Colonic mucosa (tissue), 4 donors: ENCODE measurements around the gene FLRT1. TPM values are rescaled to one million over a fixed set of nuclear protein-coding genes. Genes with fewer than 3 reads are reported as not detected.

Experiments
- DNase-seq: peaks from one replicate; pipeline ENCODE4 v3.0.0-alpha.2; 2020
- H3K27ac ChIP-seq: fragments of 200-600 bp; one replicate; pipeline ENCODE4 v1.8.0; 2021
- H3K27me3 ChIP-seq: fragments of 200-600 bp; one replicate; pipeline ENCODE4 v1.8.0; 2021
- H3K36me3 ChIP-seq: fragments of 200-600 bp; one replicate; pipeline ENCODE4 v1.8.0; 2021
- H3K4me1 ChIP-seq: fragments of 200-600 bp; one replicate; pipeline ENCODE4 v1.8.0; 2021; ENCODE audit warnings: mild to moderate bottlenecking
- H3K4me3 ChIP-seq: fragments of 200-600 bp; one replicate; pipeline ENCODE4 v1.8.0; 2021
- H3K9ac ChIP-seq, 2 donors: one replicate each; pipeline ENCODE4 v1.7.0; 2013; ENCODE audit warnings: control low read depth in 2 of 2, low read depth in 2 of 2, low read length in 2 of 2
- H3K9me3 ChIP-seq: fragments of 200-600 bp; one replicate; pipeline ENCODE4 v1.8.0; 2021
- intact Hi-C: fragments of 100-400 bp; cut with DNase I; formaldehyde crosslinking; loops from one replicate; pipeline ENCODE4 v1.14.1; 2022
- total RNA-seq, 2 donors: library from RNA; stranded (reverse); fragmentation: NEBNext Ultra II Directional in 1 of 2; extraction: Animal tissue kit (Norgen Biotek cat#: 25700) in 1 of 2; gene quantifications; one replicate each; pipeline ENCODE4 v1.2.1, GENCODE V29; 2021
- TF ChIP-seq, protein P1 (sequence below): fragments of 200-600 bp; IDR thresholded peaks from one replicate; pipeline ENCODE4 v1.8.0; 2022; ENCODE audit warnings: antibody characterized with exemption, mild to moderate bottlenecking
- donor health status: healthy.
- donor health status: DM: no; HTN: no; CAD: no.
- donor health status: DM: no; HTN: no; CAD: no.

FLRT1 gene
- total RNA-seq, 2 donors from 2014 or later, result 0.20 to 0.96 TPM

DNA sequence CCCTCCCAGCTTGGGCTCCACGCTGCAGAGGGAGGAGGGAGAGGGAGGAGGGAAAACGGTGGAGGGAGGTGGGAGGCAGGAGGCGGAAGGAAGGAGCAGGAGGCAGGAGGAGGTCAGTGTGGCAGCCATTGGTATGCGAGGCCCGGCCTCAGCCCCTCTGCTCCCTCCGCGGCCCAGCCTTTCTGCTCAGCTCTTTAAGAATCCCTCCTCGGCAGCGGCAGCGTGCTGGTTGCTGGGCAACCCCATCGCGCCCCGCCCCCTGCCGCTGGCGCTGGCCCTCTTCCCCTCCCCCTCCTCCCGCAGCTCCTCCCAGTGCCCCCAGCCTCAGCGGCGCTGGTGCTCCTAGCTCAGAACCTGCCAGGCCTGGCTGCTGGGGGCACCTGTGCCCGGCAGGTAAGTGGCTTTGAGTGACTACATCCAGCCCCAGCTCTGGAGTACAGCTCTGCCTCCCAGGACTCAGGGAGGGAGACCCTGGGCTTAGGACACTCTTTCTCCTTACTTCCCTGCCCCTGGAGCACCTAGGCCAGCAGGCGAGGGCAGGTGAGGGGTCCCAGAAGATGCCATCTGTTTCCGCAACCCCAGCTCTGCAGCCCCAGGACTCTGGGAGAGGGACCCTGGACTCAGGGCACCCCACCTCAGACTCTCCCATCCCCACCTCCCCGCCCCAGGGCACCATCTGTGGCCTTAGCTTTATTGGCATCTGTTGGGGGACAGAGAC, 7.2 kb upstream of the FLRT1 start:
- Histone ChIP-seq H3K4me1 (no peaks in the 10 kb centered on the region), H3K27ac (no peak overlapping the region), H3K9ac (no peak overlapping the region), H3K27me3 (no peaks in the 10 kb centered on the region), H3K4me3 (no peak overlapping the region), H3K36me3 (no peaks in the 10 kb centered on the region), H3K9me3 (no peaks in the 10 kb centered on the region)
- DNase-seq, result no peak
- TF ChIP-seq, protein P1, sequence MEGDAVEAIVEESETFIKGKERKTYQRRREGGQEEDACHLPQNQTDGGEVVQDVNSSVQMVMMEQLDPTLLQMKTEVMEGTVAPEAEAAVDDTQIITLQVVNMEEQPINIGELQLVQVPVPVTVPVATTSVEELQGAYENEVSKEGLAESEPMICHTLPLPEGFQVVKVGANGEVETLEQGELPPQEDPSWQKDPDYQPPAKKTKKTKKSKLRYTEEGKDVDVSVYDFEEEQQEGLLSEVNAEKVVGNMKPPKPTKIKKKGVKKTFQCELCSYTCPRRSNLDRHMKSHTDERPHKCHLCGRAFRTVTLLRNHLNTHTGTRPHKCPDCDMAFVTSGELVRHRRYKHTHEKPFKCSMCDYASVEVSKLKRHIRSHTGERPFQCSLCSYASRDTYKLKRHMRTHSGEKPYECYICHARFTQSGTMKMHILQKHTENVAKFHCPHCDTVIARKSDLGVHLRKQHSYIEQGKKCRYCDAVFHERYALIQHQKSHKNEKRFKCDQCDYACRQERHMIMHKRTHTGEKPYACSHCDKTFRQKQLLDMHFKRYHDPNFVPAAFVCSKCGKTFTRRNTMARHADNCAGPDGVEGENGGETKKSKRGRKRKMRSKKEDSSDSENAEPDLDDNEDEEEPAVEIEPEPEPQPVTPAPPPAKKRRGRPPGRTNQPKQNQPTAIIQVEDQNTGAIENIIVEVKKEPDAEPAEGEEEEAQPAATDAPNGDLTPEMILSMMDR, result no peak
- intact Hi-C loops, result no loop called here

DNA sequence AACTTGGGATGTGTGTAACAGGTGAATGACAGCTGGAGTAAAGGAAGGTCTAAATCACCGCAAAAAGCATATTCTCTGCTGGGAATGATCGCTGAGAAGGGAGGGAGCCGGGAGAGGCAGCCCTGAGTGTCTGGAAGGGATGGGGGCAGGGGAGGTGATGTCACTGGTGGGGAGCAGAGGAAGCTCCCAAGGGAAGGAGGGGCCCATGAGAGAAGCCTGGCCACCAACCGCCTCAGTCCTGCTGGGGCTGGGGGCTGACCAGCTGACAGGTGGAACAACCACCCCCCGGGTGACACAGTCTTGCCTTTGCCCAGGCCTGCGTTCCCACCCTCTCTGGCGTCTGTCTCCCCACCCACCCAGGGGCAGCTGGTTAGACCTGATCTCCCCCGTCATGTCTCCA, 6.0 kb upstream of the FLRT1 start:
- Histone ChIP-seq H3K36me3 (no peaks in the 10 kb centered on the region), H3K9me3 (no peaks in the 10 kb centered on the region), H3K9ac (no peak overlapping the region), H3K27me3 (peaks cover 7% of the 10 kb centered on the region), H3K4me1 (no peaks in the 10 kb centered on the region), H3K4me3 (no peak overlapping the region), H3K27ac (no peak overlapping the region)
- DNase-seq, result no peak
- intact Hi-C loops, result no loop called here
- TF ChIP-seq, protein P1, result no peak

DNA sequence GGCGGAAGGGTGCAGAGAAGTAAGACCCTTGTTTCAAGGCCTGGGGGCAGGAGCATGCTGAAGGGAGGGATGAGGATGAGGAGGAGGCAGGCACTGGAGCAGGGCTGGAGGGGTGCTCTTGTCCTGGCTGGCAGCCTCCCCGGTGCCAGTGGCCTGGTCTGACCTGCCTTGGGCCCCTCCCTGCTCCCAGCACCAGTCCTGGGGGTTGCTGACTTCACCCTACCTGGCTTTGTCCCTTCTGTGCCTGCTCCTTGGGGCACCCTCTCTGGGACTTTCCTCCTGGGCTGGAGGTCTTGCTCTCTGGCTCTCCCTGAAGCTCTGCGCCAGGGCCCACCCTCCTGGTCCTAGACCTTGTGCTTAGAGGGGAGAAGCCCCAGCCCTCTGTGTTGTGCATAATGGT, 4.7 kb upstream of the FLRT1 start:
- H3K27me3 ChIP-seq, result peaks cover 15% of the 10 kb centered on the region
- H3K9me3 ChIP-seq, result no peaks in the 10 kb centered on the region
- H3K36me3 ChIP-seq, result no peaks in the 10 kb centered on the region
- intact Hi-C loops, result no loop called here
- no peak overlapping the region for H3K4me3 ChIP-seq
- TF ChIP-seq, protein P1, result no peak
- no peak for DNase-seq
- no peak overlapping the region for H3K9ac ChIP-seq
- no peak overlapping the region for H3K27ac ChIP-seq
- no peaks in the 10 kb centered on the region for H3K4me1 ChIP-seq

- no peak overlapping the region for H3K9ac ChIP-seq
- no peak overlapping the region for H3K27ac ChIP-seq
- H3K9me3 ChIP-seq, result no peaks in the 10 kb centered on the region
- no peak overlapping the region for H3K4me3 ChIP-seq
- TF ChIP-seq, protein P1, result no peak
- DNase-seq, result no peak
- intact Hi-C loops, result no loop called here
- no peaks in the 10 kb centered on the region for H3K36me3 ChIP-seq
- peaks cover 6% of the 10 kb centered on the region for H3K4me1 ChIP-seq
- H3K27me3 ChIP-seq, result peaks cover 25% of the 10 kb centered on the region
These were observed 3.7 kb upstream of the FLRT1 start for GRCh38 chr11:64032050-64032449.

DNA sequence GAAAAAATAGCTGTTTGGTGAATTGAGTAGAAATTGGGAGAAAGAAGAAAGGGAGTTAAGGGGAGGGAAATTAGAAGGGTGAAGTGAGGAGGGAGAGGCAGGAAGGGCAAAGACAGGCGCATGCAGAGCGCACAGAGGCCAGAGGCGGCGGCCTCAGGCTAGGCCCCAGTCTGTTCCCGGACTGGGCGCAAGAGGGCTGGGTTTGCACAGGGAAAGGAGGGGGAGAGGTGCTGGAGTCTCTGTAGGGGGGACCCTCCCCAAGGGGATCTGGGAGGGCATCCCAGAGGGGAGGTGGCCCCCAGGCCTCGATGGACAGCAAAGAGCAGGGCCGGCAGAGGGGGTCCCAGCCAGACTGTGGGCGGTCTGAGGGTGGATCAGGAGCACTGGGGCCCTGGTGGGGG, 1.3 kb upstream of the FLRT1 start:
- Histone ChIP-seq H3K36me3 (no peaks in the 10 kb centered on the region), H3K27ac (no peak overlapping the region), H3K4me3 (no peak overlapping the region), H3K4me1 (peaks cover 6% of the 10 kb centered on the region), H3K27me3 (peaks cover 31% of the 10 kb centered on the region), H3K9me3 (no peaks in the 10 kb centered on the region), H3K9ac (no peak overlapping the region)
- intact Hi-C loops, result no loop called here
- TF ChIP-seq, protein P1, result no peak
- DNase-seq, result no peak
